Stimulated activated CD4-positive, alpha-beta T cell treated with anti-CD3 and anti-CD28 coated beads, Interleukin-4, amount 100 ng/mL, for 1 hour (primary cell): ENCODE results near the gene TBC1D22A.
"Not testable (repeated sequence)": the region's sequence is repeated elsewhere in the genome, so short reads cannot be mapped to it uniquely, and the experiment has no call there.

Experiments used
- DNase-seq: peaks from one replicate; pipeline ENCODE4 v3.0.0-alpha.2; 2020

The TBC1D22A gene

DNA sequence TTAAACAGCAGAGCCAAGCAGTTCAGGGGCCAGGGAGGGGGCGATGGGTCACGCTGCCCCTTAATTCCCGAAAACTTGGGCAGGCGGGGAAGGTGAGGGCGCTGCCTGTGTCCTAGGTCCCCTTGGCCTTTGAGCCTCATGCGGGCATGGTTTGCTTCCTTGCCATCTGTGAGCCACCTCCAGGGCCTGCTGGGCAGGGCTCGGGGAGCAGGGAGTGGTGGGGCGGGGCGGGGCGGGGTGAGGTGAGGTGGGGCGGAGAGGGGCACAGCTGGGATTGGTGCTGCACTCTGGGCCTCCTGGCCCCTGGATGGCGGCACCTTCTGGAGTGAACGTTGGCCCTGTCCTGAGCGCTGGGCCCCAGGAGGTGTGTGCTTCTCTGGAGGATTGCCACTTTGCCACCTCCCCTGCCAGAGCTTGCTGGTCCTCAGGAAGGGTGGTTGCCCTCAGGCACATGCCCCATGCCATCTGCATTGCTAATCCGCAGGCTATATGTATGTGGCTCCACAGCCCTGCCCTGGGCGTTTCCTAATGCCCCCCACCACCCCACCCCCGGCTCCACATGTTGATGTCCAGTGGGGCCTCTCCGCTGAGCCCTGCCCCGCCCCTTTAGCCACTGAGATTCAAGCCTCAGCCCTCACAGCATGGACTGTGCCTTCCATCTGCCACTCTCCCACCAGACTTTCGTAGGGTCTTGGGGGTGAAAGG, 352.5 kb downstream of the TBC1D22A start:
- DNase-seq: no peak

DNA sequence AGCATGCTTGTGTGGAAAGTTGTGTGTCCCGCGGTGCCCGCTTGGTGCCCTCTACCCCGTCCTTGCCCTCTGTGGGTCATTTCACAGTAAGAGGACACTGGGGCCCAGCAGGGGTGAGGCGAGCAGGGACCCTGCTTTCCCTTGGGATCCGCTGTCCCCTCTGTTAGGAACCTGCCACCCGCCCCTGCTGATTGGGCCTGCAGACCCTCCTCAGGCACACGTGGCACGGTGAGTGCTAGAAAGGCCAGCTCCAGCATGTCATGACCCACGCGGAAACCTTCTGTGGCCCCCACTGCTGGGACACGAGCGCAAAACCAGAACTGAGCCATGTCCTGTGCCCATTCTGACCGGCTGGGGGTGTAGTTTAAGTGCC, 353.1 kb downstream of the TBC1D22A start:
- no peak for DNase-seq

DNA sequence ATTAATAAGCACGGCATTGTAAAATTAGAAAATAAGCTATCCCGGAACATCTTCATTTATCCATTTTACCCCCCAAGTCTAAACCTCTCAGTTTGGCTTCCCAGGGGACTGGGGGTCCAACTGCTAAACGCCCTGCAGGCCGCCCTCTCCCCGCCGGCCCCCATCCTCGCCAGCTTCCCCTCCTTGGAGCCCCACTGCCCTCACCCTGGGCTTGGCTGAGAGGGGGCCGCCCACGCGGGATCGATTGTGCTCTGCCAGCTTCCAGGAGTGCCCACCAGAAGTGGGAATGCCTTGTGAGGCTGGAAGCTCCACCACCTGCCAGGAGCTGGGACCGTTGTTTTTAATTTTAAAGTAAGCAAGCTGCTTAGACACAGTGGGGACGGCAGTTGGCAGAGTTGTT, 353.5 kb downstream of the TBC1D22A start:
- no peak for DNase-seq

DNA sequence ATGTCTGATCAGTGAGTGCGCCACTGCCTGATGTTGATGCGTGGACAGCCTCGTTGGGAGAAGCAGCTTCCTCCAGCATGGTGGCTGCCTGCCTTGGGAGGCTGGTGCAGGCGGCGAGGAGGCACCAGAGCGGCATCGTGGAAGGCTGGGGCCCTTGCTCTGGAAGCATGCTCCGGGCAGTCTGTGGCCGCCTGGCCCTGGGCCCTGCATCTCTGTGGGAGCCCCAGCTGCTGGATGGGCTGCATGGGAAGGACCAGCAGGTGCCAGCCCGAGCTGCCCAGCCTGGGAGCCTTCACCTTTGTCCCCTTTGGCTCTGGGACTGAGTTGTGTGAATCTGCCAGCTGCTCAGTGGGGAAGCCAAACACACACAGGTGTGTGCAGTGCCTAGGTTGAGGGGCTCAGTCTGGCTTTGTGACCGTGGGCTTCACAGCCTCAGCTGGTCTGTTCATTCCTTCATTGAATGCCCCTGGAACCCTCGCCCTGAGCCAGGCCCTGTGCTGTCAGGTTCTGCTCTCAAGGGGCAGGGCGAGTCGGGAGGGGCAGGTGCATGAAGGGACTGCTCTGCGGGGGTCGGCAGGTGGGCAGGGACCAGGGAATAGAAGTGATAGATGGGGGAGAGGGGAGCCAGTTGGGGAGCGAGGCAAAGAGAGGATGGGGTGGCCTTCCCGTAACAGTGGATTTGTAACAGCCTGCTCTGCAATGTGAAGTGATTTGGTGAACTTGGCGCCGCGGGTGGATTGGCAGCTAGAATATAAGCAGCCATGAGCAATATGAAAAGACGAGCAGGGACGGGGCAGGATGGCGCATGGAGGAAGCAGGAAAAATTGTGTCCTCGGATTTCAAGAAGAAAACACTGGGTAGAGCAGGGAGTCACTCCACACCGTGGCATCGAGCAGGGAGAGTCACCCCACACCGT, 354.2 kb downstream of the TBC1D22A start:
- DNase-seq: no peak

DNA sequence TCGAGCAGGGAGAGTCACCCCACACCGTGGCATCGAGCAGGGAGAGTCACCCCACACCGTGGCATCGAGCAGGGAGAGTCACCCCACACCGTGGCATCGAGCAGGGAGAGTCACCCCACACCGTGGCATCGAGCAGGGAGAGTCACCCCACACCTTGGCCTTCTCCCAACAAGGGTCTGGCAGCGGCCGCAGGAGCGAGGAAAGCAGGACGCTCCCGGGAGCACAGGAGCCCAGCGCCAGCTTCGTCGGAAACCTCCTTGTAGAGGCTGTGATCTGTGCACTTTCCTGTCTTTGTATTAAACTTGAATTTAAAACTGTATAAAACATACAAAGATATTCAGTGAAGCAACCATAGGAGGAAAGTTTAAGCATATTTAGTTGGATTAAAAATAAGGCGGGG, 355.0 kb downstream of the TBC1D22A start:
- not testable (repeated sequence) for DNase-seq

DNA sequence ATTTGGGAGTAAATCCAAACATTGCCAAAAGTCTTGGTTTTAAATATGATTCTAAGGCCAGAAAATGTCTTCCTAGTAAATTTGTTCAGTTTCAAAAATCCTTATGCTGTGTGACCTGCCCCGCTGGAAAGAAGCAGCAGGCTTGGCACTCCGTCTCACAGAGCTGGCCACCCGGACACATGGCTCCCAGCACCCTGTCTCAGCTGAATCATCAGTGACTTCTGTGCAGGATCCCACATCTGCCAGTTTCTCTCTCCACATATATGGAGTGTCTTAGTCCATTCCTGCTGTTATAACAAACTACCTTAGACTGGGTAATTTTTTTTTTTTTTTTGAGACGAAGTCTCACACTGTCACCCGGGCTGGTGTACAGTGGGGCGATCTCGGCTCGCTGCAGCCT, 356.7 kb downstream of the TBC1D22A start:
- no peak for DNase-seq

DNA sequence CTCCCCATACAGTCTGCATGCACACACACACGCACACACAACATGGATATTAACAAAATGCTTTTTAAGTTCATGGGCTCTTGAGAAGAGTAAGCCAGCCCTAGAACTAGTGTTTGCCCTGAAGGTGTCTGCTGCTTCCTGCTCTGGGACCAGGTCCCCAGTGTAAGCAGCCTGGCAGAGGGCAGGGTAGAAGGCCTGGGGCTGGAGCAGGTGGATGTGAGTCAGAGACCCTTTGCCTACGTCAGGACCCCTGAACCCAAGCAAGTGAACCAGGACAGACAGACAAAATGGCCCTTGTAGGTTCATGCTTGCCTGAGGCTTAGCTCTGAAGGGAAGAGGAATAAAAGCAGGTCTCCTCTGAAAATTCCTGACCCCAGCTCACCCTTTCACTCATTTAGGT, 357.9 kb downstream of the TBC1D22A start:
- DNase-seq: no peak

DNA sequence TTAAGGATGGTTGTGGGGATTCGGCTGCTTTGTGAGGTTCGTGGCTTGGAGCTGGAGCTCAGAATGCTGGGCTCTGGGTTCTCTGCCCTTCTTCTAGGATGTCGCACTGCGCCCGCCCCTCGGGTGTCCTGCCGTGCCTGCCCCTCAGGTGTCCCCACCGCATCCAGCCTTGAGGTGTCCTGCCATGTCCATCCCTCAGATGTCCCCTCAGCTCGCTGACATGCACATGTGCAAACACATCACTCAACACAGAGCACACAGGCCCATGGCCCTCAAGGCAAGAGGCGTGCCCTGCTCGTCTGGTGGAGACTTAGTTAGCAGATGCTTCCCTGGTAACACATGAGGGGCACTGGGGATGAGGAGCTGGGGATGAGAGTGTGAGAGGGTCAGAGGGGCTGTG, 359.3 kb downstream of the TBC1D22A start:
- DNase-seq: no peak

DNA sequence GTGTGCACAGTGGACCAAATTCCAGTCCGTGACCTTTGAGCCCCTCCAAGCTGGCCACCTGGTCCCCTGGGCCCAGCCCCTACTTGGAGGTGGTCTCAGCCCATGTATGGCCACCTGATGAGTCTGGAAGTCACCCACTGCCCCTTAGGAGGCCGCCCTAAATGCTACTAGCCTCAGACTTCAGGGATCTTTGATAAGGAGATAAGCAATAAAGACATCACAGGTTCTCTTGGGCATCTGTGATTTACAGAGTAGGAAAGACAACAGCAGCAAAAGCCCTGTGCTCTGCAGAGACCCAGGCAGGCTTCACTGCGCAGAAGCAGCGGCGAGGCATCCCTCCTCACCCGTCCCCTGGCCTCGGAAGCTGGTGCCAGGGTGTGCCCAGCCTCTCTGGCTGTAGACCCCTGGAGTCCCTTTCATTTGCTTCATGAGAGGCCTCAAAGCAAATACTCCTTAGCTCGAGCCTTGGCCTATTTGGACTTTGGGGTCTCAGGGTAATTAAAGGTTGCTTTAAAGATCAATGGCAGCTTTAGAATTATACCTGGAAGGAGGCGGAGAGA, 360.1 kb downstream of the TBC1D22A start:
- no peak for DNase-seq

DNA sequence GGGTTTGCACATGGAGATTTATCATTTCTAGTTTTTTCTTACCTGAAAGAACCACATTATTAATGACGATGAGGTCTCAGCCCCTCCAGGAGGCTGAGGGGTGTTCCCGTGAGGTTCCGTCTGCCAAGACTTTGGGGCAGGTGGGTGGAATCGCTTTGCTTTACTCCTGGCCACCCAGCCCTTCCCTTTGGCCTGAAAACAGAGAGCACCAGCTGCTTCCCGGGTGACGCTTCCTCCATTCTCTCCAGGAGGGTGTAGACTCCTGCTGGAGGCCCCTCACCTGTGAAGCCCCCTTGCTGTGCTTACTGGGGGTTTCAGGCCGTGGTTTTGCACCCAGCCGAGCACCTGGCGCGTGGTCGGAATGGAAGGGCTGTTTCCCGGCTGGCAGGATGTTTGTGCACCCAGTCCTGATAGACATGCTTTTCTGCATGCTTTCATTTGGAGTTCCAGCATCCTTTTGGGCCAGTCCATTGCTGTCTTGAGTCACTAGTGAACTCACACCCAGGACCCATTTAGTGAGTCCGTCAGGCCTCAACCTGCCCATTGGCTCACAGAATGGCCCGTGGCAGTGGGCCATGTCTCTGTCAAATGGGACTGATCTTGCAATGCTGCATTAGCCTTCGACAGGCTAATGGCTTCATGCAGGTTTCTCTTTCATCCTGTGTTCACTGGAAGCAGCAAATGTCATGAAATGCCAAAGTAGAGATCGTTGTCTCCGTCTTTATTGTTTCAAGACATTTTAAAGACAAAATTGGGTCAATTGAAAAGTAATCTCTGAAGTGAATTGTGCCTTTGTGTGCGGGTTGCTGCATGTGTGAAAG, 360.8 kb downstream of the TBC1D22A start:
- no peak for DNase-seq

DNA sequence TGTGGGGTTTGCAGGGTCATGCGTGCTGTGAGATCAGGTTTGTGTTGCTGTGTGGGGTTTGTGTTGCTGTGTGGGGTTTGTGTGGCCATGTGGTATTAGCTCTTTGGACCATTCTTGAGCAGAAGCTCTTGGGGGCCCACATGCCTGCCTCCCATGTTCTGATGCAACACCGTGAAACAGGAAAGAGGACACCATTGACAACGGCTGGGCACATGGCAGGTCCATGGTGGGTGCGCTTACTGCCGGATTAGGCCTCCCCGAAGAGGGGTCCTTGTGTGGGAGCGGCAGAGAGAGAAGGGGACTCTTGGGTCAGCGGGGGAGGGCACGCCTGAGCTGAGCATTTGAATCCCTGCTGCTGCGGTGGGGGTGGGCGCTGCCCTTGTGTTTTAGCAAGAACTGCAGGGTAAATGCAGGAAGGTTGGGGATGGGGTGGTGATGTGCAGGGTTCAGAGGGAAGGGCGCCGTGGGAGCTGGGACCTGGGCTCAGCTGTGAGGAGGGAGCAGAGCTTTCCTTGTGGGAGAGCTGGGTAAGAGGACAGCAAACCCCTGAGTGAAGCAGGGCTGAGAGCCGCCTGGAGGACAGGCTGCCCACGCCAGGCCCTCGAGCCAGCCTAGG, 361.5 kb downstream of the TBC1D22A start:
- DNase-seq: no peak

DNA sequence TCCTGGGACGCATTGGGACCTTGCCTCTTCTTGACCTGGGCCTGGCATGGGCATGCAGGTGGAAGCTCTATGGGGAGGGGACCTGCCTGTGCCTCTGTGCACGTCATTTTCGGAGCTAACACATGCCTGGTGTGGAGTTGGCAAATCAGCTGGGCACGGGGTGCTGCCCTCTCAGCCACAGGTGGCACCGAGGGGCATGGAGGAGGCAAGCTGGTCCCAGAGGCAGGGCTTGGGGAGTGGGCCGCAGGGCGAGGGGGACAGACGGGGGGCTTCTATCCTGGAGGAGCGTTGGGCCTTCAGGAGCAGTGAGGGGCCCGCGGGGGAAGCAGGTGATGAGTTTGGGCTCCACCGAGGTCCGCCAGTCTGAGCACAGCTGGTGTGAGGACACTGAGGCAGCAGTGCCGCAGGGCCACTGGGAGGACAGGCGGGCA, 362.0 kb downstream of the TBC1D22A start:
- DNase-seq: no peak

DNA sequence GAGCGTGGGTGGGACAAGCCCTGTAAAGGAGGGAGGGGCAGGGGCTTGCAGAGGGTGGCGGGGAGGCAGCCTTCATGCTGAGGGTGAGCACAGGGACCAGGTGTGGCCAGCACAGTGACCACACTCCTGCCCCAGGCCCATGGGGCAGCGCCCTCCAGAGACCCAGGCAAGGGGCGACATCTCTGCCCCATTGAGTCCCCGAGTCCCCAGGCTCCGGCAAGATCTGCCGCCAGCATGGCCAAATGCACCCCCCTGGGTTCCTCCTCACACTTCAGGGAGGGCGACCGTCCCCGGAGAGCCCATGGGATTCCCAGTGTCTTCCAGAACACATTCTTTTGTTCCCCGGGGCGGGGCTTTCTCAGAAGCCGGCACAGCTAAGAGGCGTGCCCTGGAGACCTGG, 362.5 kb downstream of the TBC1D22A start:
- DNase-seq: no peak

DNA sequence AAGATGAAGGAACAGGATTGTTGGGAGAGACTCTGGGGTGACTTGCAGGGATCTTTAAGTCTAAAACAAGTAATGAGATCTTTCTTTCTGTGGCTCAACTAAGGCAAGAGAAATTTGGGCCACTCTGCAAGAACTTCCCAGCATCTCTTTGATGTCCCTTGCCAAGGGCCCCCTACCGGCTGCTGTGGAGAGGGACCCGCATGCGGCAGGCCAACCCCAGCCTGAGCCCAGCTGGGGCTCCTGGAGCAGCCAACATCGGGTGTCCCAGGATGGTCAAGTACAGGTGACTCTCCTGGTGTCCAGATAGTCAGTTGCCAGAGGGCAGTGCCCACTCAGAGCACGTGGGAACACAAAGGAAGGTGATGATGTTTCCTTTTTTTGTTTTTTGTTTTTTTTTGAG, 363.2 kb downstream of the TBC1D22A start:
- DNase-seq: no peak

DNA sequence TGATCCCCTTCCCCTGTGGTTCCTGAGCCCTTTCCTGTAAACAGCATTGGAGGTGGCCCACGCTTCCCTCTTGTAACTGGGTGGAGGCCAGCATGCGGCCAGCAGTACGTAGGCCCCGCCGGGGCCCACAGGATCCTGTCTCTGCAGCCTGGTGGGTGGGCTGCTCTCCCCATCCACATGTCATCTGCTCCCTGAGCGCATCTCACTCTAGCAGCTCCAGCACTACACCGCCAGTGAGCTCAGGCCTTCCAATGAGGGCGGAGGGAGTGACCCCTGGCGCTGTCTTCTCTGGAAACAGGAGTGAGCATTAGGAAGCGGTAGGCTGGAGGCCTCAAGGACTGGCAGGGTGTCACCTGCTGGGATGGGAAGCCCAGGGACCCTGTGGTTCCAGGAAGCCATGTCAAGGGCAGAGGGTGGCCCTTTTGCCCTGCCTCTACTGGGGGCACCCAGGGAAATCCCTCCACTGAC, 363.9 kb downstream of the TBC1D22A start:
- DNase-seq: no peak

DNA sequence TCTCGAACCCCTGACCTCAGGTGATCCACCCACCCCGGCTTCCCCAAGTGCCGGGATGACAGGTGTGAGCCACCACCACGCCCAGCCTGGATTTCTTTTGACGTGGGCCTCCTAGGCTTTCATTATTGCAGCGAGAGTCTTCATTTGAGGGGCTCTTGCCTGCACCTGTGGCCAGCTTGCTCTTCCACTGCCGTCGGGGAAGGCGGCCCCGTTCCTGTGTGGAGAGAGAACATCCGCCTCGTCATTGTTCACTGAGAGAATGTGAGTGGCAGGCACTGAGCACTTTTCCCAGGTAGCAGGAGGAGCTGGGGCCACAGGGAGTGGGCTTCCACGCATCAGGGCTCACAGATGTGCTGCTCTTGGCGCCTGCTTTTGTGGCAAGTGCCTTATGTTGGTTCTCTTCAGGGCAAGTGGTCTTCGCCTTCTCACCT, 365.0 kb downstream of the TBC1D22A start:
- no peak for DNase-seq

DNA sequence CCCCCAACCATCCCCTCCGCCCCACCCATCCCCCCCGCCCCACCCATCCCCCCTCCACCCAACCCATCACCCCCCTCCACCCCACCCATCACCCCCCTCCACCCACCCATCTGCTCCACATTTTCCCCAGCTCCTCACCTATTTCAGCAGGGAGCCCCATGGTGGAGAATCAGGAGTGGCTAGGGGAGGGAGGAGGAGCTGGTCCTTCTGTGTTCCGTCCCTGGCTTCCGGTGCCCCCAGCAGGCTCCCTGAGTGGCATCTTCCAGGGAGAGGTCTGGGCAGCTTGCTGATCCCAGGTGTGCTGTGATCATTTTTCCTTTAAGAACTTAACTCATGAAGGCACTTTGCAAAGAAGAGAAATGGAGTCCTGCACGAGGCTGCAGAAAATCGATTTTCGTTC, 365.8 kb downstream of the TBC1D22A start:
- DNase-seq: no peak

DNA sequence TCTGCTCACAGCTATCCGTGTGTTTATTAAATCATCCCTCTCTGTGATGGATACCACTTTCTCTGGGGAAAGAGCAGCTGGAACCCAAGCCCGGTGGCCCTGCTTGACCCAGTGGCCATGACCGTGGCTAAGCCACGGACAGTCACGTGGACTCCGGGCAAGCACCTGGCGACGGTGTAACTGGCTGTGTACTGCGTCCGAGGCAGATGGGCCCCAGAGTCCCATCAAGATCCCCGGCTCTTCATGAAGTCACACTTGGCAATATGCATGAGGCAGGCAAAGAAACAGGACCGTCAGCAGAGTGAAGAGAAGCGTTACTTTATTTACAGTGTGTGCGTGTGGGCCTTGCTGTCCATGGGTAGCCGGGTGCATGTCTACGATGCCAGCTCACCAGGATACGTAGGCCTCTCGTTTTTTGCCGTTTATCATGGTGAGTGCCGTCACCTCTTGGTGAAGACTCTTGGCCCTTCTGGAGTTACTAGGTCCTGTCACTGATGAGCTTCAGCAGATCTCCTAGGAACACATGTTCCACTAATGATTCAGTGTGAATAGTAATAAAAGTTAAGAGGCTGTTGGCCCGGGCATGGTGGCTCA, 366.3 kb downstream of the TBC1D22A start:
- no peak for DNase-seq

DNA sequence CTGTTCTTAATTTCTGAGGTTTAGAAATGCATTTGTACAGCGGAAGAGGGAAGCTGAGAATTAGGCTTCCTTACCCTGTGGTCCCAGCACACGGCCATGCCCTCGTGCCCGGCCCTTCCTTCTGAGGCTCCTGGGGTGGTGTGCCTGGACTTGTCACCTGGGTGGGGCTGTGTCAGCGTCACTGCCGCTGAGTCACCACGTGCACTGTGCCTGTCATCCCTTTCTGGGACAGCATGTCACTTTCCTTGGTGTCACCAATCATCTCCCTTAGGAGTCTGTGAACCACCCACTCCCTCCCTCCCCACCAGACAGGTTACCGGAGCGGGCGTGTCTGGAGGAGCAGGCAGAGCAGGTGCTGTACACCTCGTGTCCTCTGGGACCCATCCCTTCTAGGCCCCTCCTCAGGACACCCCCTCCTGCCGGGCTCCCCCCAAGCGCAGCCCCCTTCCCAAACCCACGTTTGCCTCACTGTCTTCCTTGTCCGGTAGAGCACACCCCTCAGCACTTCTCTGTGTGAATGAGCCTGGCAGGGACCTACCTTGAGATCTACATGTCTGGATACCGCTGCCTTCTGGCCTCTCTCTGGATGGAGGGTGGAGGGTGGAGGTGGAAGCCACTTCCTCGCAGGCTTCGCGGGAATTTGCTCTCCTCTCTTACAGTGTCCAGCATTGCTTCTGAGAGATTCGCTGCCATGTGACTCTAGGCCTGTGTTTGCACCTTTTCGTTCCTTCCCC, 367.6 kb downstream of the TBC1D22A start:
- no peak for DNase-seq

DNA sequence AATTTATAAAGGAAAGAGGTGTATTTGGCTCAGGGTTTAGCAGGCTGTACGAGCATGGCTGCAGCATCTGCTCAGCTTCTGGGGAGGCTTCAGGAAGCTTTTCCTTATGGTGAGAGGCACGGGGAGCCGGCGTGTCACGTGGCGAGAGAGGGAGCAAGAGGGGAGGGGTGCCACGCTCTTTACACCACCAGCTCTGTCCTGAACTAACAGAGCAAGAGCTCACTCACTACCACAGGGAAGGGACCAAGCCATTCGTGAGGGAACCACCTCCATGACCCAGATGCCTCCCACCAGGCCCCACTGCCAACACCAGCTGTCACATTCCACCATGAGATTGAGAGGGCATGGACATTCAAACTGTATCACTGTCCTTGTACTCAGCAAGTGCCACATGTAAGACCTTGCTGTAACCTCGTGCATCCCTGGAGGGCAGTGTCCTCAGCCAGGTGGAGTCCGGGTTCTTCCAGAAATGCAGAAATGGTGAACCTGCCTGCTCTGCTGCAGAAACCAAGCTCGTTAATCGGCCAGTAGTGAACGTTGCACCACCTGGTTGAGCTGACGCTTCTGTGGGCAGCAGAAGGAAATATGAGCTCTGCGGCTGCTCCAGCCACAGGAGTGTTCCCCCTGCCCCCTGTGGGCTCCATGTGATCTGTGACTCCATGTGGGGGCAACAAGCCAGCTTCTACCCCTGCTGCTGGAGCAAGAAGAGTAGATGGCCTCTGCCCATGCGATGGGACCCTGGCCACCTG, 368.6 kb downstream of the TBC1D22A start:
- no peak for DNase-seq
